Measurements from ENCODE around the gene SPRYD4. TPM values are rescaled to one million over a fixed set of nuclear protein-coding genes. Genes with fewer than 3 reads are reported as not detected.

Gene SPRYD4
- polyA plus RNA-seq, 1 donor (not counting 4 experiments of a cell fraction or from before 2014, with no cell fraction given) = 3.1 TPM

DNA sequence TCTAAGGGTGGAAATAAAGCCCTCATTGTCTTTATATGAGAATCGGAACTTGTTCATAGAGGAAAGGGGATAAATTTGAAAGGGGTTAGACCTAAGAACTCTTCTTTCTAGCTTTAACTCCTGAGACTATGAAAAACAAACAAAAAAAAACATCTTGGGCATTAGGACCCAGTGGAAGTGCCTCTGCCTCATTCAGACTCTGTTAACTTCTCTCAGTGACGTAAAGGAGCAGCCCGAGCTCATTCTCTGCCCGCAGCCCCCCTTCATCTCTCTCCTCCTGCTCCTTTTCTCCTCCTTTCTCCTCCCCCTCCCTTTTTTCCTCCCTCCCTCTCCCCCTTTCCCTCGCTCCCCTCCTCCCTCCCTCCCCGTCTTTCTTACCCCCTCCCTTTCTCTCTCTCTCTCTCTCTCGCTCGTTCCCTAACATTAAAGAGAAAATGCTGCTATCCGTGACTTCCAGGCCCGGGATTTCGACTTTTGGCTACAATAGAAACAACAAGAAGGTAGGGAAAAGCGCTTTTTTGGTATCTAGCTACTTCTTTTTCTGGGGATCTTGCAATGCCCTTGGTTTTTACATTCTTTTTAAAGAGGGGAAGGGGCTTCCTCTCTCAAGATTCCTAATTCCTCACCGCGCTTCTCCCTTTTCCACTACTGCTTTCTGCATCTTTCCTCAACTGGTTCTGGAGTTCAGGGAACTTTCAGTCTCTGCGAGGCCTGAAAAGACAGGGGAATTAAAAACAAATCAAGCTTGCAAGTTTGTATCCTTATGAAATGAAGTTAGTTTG lies 53.4 kb downstream of the SPRYD4 start, which contains the start of gene RBMS2:
RBMS2 (plus strand) TSS at position 231 of the 782 bp plus-strand sequence; CDS start at position 435, 204 bp downstream.
- Histone ChIP-seq H4K20me1 (ENCODE audit: control insufficient read depth, extremely low read depth, insufficient read depth, low read length) (no peaks in the 10 kb centered on the region), H3K9ac (ENCODE audit: control insufficient read depth, extremely low read depth, insufficient read depth, low read length) (peak within 1 kb of the TSS; percentile 75), H3K27me3 (ENCODE audit: control insufficient read depth, extremely low read depth, insufficient read depth, low read length) (no peaks in the 10 kb centered on the region), H3K36me3 (ENCODE audit: control insufficient read depth in 2 of 2, extremely low read depth in 1 of 2, insufficient read depth in 2 of 2, low read length in 2 of 2) (no peaks in the 10 kb centered on the region), H2AFZ (ENCODE audit: control insufficient read depth, low read length) (peak within 1 kb of the TSS; percentile 90), H3K4me3 (ENCODE audit: control insufficient read depth in 2 of 3, extremely low read depth in 1 of 3, insufficient read depth in 2 of 3, low read depth in 1 of 3, low read length in 3 of 3) (peak within 1 kb of the TSS; percentile 71 to 100 (median 92)), H3K79me2 (ENCODE audit: control insufficient read depth, insufficient read depth, low read length) (peaks cover 43% of the 10 kb centered on the region), H3K4me2 (ENCODE audit: control insufficient read depth, extremely low read depth, insufficient read depth, low read depth, low read length) (peak within 1 kb of the TSS; percentile 92), H3K9me3 (ENCODE audit: control insufficient read depth, low read depth, low read length) (no peaks in the 10 kb centered on the region), H3K4me1 (ENCODE audit: control insufficient read depth, extremely low read depth, insufficient read depth, low read length) (peaks cover 37% of the 10 kb centered on the region), H3K27ac (ENCODE audit: control insufficient read depth, insufficient read depth, low read length) (peak within 1 kb of the TSS; percentile 86), H3K9me1 (ENCODE audit: control insufficient read depth, extremely low read depth, insufficient read depth, low read length) (no peaks in the 10 kb centered on the region)
- TF ChIP-seq, protein P1, sequence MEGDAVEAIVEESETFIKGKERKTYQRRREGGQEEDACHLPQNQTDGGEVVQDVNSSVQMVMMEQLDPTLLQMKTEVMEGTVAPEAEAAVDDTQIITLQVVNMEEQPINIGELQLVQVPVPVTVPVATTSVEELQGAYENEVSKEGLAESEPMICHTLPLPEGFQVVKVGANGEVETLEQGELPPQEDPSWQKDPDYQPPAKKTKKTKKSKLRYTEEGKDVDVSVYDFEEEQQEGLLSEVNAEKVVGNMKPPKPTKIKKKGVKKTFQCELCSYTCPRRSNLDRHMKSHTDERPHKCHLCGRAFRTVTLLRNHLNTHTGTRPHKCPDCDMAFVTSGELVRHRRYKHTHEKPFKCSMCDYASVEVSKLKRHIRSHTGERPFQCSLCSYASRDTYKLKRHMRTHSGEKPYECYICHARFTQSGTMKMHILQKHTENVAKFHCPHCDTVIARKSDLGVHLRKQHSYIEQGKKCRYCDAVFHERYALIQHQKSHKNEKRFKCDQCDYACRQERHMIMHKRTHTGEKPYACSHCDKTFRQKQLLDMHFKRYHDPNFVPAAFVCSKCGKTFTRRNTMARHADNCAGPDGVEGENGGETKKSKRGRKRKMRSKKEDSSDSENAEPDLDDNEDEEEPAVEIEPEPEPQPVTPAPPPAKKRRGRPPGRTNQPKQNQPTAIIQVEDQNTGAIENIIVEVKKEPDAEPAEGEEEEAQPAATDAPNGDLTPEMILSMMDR (optimal IDR thresholded peaks at IDR 0.05 in 1 of 3, IDR thresholded peaks at IDR 0.05 in 1 of 3, conservative IDR thresholded peaks at IDR 0.05 in 1 of 3; ENCODE audit: extremely low read depth in 1 of 3, insufficient read depth in 2 of 3, low read length in 3 of 3) = no peak
- no peak for TF ChIP-seq EZH2 (IDR thresholded peaks at IDR 0.05; ENCODE audit: low read length)
- FAIRE-seq = peak; percentile 88
- DNase-seq (ENCODE audit: low read depth, low spot score) = peak; percentile 58
- dilution Hi-C loops (cut with MboI; ENCODE audit: extremely low pct_ligation_motif_present, low sequenced_read_pairs) = no loop called here

DNA sequence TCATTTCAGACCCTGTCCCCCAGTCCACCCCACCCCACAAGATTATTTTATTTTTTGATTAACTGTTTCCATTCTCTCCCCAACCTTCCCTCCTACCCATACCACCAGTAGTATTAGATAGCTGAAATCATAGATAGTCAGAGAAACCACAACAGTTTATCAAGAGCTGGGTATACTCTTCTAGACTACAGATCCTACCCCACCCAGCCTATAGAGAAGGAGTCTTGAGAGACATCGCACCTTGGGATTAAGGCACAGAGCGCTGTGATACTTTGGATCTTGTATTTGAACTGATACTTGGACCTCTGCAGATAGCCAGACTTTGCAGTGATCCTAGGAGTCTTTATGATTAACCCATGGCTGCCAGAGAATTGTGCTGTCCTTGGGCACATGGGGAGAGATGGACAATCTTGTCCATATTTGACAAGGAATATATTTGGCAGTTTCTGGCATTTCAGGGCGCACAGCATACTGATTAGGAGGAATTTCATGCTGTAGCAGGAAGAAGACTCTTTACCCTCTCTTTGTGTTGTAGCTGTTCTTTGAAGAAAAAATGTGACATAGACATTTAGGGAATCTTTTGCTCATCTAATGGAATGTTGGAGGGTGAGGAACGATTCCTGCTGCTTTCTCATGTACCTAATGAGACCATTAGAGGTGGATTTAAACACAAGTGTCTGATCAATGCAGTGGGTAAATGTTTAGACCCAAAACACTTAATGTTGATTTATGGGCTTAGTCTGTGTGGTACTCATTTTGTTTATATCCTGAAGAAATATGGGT lies 54.2 kb downstream of the SPRYD4 start:
- no peak for DNase-seq (ENCODE audit: low read depth, low spot score)
- Histone ChIP-seq H3K27ac (ENCODE audit: control insufficient read depth, insufficient read depth, low read length) (peak overlapping the region; percentile 86), H3K9me3 (ENCODE audit: control insufficient read depth, low read depth, low read length) (no peaks in the 10 kb centered on the region), H3K27me3 (ENCODE audit: control insufficient read depth, extremely low read depth, insufficient read depth, low read length) (no peaks in the 10 kb centered on the region), H3K79me2 (ENCODE audit: control insufficient read depth, insufficient read depth, low read length) (peaks cover 51% of the 10 kb centered on the region), H3K4me1 (ENCODE audit: control insufficient read depth, extremely low read depth, insufficient read depth, low read length) (peaks cover 45% of the 10 kb centered on the region), H3K36me3 (ENCODE audit: control insufficient read depth in 2 of 2, extremely low read depth in 1 of 2, insufficient read depth in 2 of 2, low read length in 2 of 2) (peaks cover 0 to under 1% of the 10 kb centered on the region in 2 experiments), H3K4me2 (ENCODE audit: control insufficient read depth, extremely low read depth, insufficient read depth, low read depth, low read length) (peak overlapping the region; percentile 86), H2AFZ (ENCODE audit: control insufficient read depth, low read length) (no peak overlapping the region), H3K4me3 (ENCODE audit: control insufficient read depth in 2 of 3, extremely low read depth in 1 of 3, insufficient read depth in 2 of 3, low read depth in 1 of 3, low read length in 3 of 3) (peak overlapping the region; percentile 71 to 100 (median 92)), H4K20me1 (ENCODE audit: control insufficient read depth, extremely low read depth, insufficient read depth, low read length) (no peaks in the 10 kb centered on the region), H3K9ac (ENCODE audit: control insufficient read depth, extremely low read depth, insufficient read depth, low read length) (peak overlapping the region; percentile 75), H3K9me1 (ENCODE audit: control insufficient read depth, extremely low read depth, insufficient read depth, low read length) (no peaks in the 10 kb centered on the region)
- dilution Hi-C loops (cut with MboI; ENCODE audit: extremely low pct_ligation_motif_present, low sequenced_read_pairs) = no loop called here
- peak; percentile 13 for FAIRE-seq
- TF ChIP-seq EZH2 (IDR thresholded peaks at IDR 0.05; ENCODE audit: low read length) = no peak
- TF ChIP-seq, protein P1 (optimal IDR thresholded peaks at IDR 0.05 in 1 of 3, IDR thresholded peaks at IDR 0.05 in 1 of 3, conservative IDR thresholded peaks at IDR 0.05 in 1 of 3; ENCODE audit: extremely low read depth in 1 of 3, insufficient read depth in 2 of 3, low read length in 3 of 3) = no peak

Data from keratinocyte (primary cell).